ENCODE results near the gene DCAF8L1.

- TF ChIP-seq CTCF (IDR thresholded peaks at IDR 0.05; ENCODE audit: control extremely low read depth in 1 of 3, insufficient read depth in 1 of 3, low read depth in 1 of 3, low read length in 3 of 3) (no peak), CEBPB (IDR thresholded peaks at IDR 0.05; ENCODE audit: low read depth, low read length) (no peak), EP300 (IDR thresholded peaks at IDR 0.05; ENCODE audit: borderline replicate concordance in 1 of 2, low read depth in 2 of 2, low read length in 2 of 2) (no peak), JUN (IDR thresholded peaks at IDR 0.05; ENCODE audit: low read depth, low read length) (no peak), CREB1 (IDR thresholded peaks at IDR 0.05) (no peak), EGR1 (IDR thresholded peaks at IDR 0.05; ENCODE audit: borderline replicate concordance, low read depth, low read length) (no peak), SIX5 (IDR thresholded peaks at IDR 0.05; ENCODE audit: low read depth, low read length) (no peak), CBX8 (IDR thresholded peaks at IDR 0.05; ENCODE audit: borderline replicate concordance, low read depth, low read length) (no peak), GTF2F1 (IDR thresholded peaks at IDR 0.05; ENCODE audit: borderline replicate concordance, low read depth, low read length) (no peak), POLR2A (IDR thresholded peaks at IDR 0.05; ENCODE audit: control extremely low read depth in 1 of 2, low read depth in 2 of 2, low read length in 2 of 2) (no peak), TAF1 (IDR thresholded peaks at IDR 0.05; ENCODE audit: low read depth, low read length) (no peak), EZH2 (IDR thresholded peaks at IDR 0.05; ENCODE audit: low read depth, low read length, severe bottlenecking) (no peak)
Measured at GRCh38 chrX:27987862-27988646, 6.8 kb upstream of the DCAF8L1 start.

Measured in H1 (cell line).